ENCODE data around the gene TMPRSS4. TPM values are rescaled to one million over a fixed set of nuclear protein-coding genes. Genes with fewer than 3 reads are reported as not detected.
A peak's percentile ranks its signal among the peaks of the same experiment; 100 is the strongest.

TMPRSS4 gene
- total and polyA plus RNA-seq, 2 donors (not counting 1 experiment from before 2014, with no cell fraction given) = not detected

- no peaks in the 10 kb centered on the region for H3K36me3 ChIP-seq (replicated peaks in 1 of 2; ENCODE audit: control extremely low read depth in 1 of 2, control insufficient read depth in 1 of 2, extremely low read depth in 1 of 2, insufficient read depth in 2 of 2, low read length in 1 of 2)
- ChIA-PET CTCF (no interaction called here), POLR2A (no interaction called here)
- no peak overlapping the region for H3K9ac ChIP-seq (ENCODE audit: low read length)
- peaks cover 11 to 12% of the 10 kb centered on the region in 2 donors for H3K4me1 ChIP-seq (ENCODE audit: control insufficient read depth in 2 of 2, insufficient read depth in 2 of 2, low read length in 2 of 2)
- WGBS (ENCODE audit: insufficient coverage) = 90% methylated on average over 10 of the region's 11 CpGs
- TF ChIP-seq CTCF (IDR thresholded peaks at IDR 0.05) (no peak), EZH2 (IDR thresholded peaks at IDR 0.05; ENCODE audit: borderline replicate concordance, insufficient read depth, low read depth, low read length, poor library complexity, severe bottlenecking) (no peak)
- H3K4me3 Mint-ChIP-seq = peak overlapping the region; percentile 52
- peaks cover 63% of the 10 kb centered on the region for H3K27me3 Mint-ChIP-seq
- peaks cover 9% of the 10 kb centered on the region for H3K4me1 Mint-ChIP-seq
- DNase-seq = no peak
- H3K27ac Mint-ChIP-seq = no peak overlapping the region
- H3K9me3 ChIP-seq (ENCODE audit: control extremely low read depth in 1 of 3, control insufficient read depth in 2 of 3, insufficient read depth in 1 of 3, low read length in 2 of 3) = peaks cover 0 to 6% (median 0%) of the 10 kb centered on the region in 3 donors
- intact Hi-C loops (cut with micrococcal nuclease) = no loop called here
- H3K79me2 ChIP-seq (ENCODE audit: control insufficient read depth, insufficient read depth, low read length) = no peaks in the 10 kb centered on the region
- H3K9me3 Mint-ChIP-seq (ENCODE audit: insufficient read depth) = no peaks in the 10 kb centered on the region
- ATAC-seq (ENCODE audit: low read depth) = no peak
- H4K20me1 ChIP-seq (ENCODE audit: control insufficient read depth, insufficient read depth, low read length, poor library complexity, severe bottlenecking) = no peaks in the 10 kb centered on the region
- H2AFZ ChIP-seq (ENCODE audit: insufficient read depth, low read depth, low read length, poor library complexity, severe bottlenecking) = no peak overlapping the region
- H3K4me2 ChIP-seq (replicated peaks; ENCODE audit: low read depth, low read length, poor library complexity, severe bottlenecking) = no peak overlapping the region
- H3K4me3 ChIP-seq (ENCODE audit: control extremely low read depth in 1 of 5, extremely low read depth in 1 of 5, insufficient read depth in 1 of 5, low read depth in 2 of 5, low read length in 4 of 5) = no peak overlapping the region
- peaks cover 0 to 76% (median 35%) of the 10 kb centered on the region in 4 experiments for H3K27me3 ChIP-seq (replicated peaks in 1 of 4; ENCODE audit: control extremely low read depth in 1 of 4, control insufficient read depth in 3 of 4, insufficient read depth in 4 of 4, low read length in 3 of 4)
- H3K27ac ChIP-seq (ENCODE audit: low read length in 2 of 2) = no peak overlapping the region
Measured at GRCh38 chr11:118153976-118154375, 77.1 kb downstream of the TMPRSS4 start.

GRCh38 chr11:118154641-118155040 is 77.8 kb downstream of the TMPRSS4 start:
- H4K20me1 ChIP-seq (ENCODE audit: control insufficient read depth, insufficient read depth, low read length, poor library complexity, severe bottlenecking) = no peaks in the 10 kb centered on the region
- WGBS (ENCODE audit: insufficient coverage) = 100% methylated on average over 1 of the region's 1 CpG
- TF ChIP-seq CTCF (IDR thresholded peaks at IDR 0.05) = no peak
- TF ChIP-seq EZH2 (IDR thresholded peaks at IDR 0.05; ENCODE audit: borderline replicate concordance, insufficient read depth, low read depth, low read length, poor library complexity, severe bottlenecking) = no peak
- H3K27ac Mint-ChIP-seq = no peak overlapping the region
- CTCF ChIA-PET = interaction anchor here (1.1 to 1.9 kb wide), 3 partner anchors 10 to 16 kb away, joined by 3 to 5 read pairs (median 4); no protein-coding TSS in a partner anchor
- peaks cover 11 to 12% of the 10 kb centered on the region in 2 donors for H3K4me1 ChIP-seq (ENCODE audit: control insufficient read depth in 2 of 2, insufficient read depth in 2 of 2, low read length in 2 of 2)
- H3K79me2 ChIP-seq (ENCODE audit: control insufficient read depth, insufficient read depth, low read length) = no peaks in the 10 kb centered on the region
- H3K9me3 ChIP-seq (ENCODE audit: control extremely low read depth in 1 of 3, control insufficient read depth in 2 of 3, insufficient read depth in 1 of 3, low read length in 2 of 3) = peaks cover 0 to 6% (median 0%) of the 10 kb centered on the region in 3 donors
- POLR2A ChIA-PET = no interaction called here
- no peak for DNase-seq
- H3K27me3 ChIP-seq (replicated peaks in 1 of 4; ENCODE audit: control extremely low read depth in 1 of 4, control insufficient read depth in 3 of 4, insufficient read depth in 4 of 4, low read length in 3 of 4) = peaks cover 0 to 76% (median 33%) of the 10 kb centered on the region in 4 experiments
- H3K4me2 ChIP-seq (replicated peaks; ENCODE audit: low read depth, low read length, poor library complexity, severe bottlenecking) = no peak overlapping the region
- no peak overlapping the region for H3K9ac ChIP-seq (ENCODE audit: low read length)
- no peaks in the 10 kb centered on the region for H3K9me3 Mint-ChIP-seq (ENCODE audit: insufficient read depth)
- no peak overlapping the region for H3K27ac ChIP-seq (ENCODE audit: low read length in 2 of 2)
- no peak for ATAC-seq (ENCODE audit: low read depth)
- H3K36me3 ChIP-seq (replicated peaks in 1 of 2; ENCODE audit: control extremely low read depth in 1 of 2, control insufficient read depth in 1 of 2, extremely low read depth in 1 of 2, insufficient read depth in 2 of 2, low read length in 1 of 2) = no peaks in the 10 kb centered on the region
- H3K4me3 ChIP-seq (ENCODE audit: control extremely low read depth in 1 of 5, extremely low read depth in 1 of 5, insufficient read depth in 1 of 5, low read depth in 2 of 5, low read length in 4 of 5) = no peak overlapping the region
- intact Hi-C loops (cut with micrococcal nuclease) = no loop called here
- H2AFZ ChIP-seq (ENCODE audit: insufficient read depth, low read depth, low read length, poor library complexity, severe bottlenecking) = no peak overlapping the region
- H3K27me3 Mint-ChIP-seq = peaks cover 68% of the 10 kb centered on the region
- H3K4me3 Mint-ChIP-seq = no peak overlapping the region
- peaks cover 9% of the 10 kb centered on the region for H3K4me1 Mint-ChIP-seq

Measured in B cell (primary cell).